HepG2 (cell line): ENCODE data around the gene S100A8. TPM values are rescaled to one million over a fixed set of nuclear protein-coding genes. Genes with fewer than 3 reads are reported as not detected.

Experiments used
- ATF1 ChIP-seq: IDR thresholded peaks from 2 replicates; pipeline ENCODE4 v1.6.1; 2016; ENCODE audit warnings: mild to moderate bottlenecking, control low read depth
- ISL2 ChIP-seq: sonication (generic); formaldehyde crosslinking; IDR thresholded peaks from 2 replicates; pipeline ENCODE4 v1.5.0; 2020; ENCODE audit warnings: missing genetic modification reagents
- ZNF296 ChIP-seq: sonication (generic); formaldehyde crosslinking; conservative IDR thresholded peaks from 2 replicates; pipeline ENCODE4 v1.5.0; 2020; ENCODE audit warnings: mild to moderate bottlenecking, missing genetic modification reagents
- ZNF564 ChIP-seq: sonication (generic); formaldehyde crosslinking; IDR thresholded peaks from 2 replicates; pipeline ENCODE4 v1.8.1; 2023; ENCODE audit warnings: mild to moderate bottlenecking, missing genetic modification reagents
- ZNF629 ChIP-seq: sonication (generic); formaldehyde crosslinking; conservative IDR thresholded peaks from 2 replicates; pipeline ENCODE4 v1.5.0; 2020; ENCODE audit warnings: missing genetic modification reagents
- polyA plus RNA-seq, 8 experiments: library from polyadenylated mRNA; depleted of rRNA in 3 of 8; stranded (reverse) in 7 of 8; unstranded in 1 of 8; fragments of >200 nt; fragmentation: Illumina TruSeq in 4 of 8; extraction: Trizol in 4 of 8; gene quantifications; 2 replicates each; pipeline versions ENCODE4 v1.2.1 to v1.2.3, GENCODE V29; 2011 to 2016; ENCODE audit warnings: low read depth in 4 of 8, missing spikeins in 1 of 8, mixed read lengths in 1 of 8; ENCODE audit not compliant: insufficient read depth in 1 of 8
- total RNA-seq, 5 experiments: library from RNA; depleted of rRNA; stranded (reverse); fragments of >200 nt; fragmentation: Illumina TruSeq; extraction: Trizol; gene quantifications; 2 replicates each; pipeline ENCODE4 v1.2.3, GENCODE V29; 2016; ENCODE audit warnings: low read depth in 1 of 5
- TF ChIP-seq, protein P1 (sequence below): sonication (generic); formaldehyde crosslinking; IDR thresholded peaks from 2 replicates; pipeline ENCODE4 v1.4.0; 2020; ENCODE audit warnings: missing genetic modification reagents
- TF ChIP-seq, protein P2 (sequence below): sonication (generic); formaldehyde crosslinking; IDR thresholded peaks from 2 replicates; pipeline ENCODE4 v1.8.0; 2022; ENCODE audit warnings: mild to moderate bottlenecking, missing genetic modification reagents, moderate library complexity

Gene S100A8
- total and polyA plus RNA-seq, 2 of the 13 experiments (the other 11 are each of a cell fraction or from before 2014, with no cell fraction given) = not detected

DNA sequence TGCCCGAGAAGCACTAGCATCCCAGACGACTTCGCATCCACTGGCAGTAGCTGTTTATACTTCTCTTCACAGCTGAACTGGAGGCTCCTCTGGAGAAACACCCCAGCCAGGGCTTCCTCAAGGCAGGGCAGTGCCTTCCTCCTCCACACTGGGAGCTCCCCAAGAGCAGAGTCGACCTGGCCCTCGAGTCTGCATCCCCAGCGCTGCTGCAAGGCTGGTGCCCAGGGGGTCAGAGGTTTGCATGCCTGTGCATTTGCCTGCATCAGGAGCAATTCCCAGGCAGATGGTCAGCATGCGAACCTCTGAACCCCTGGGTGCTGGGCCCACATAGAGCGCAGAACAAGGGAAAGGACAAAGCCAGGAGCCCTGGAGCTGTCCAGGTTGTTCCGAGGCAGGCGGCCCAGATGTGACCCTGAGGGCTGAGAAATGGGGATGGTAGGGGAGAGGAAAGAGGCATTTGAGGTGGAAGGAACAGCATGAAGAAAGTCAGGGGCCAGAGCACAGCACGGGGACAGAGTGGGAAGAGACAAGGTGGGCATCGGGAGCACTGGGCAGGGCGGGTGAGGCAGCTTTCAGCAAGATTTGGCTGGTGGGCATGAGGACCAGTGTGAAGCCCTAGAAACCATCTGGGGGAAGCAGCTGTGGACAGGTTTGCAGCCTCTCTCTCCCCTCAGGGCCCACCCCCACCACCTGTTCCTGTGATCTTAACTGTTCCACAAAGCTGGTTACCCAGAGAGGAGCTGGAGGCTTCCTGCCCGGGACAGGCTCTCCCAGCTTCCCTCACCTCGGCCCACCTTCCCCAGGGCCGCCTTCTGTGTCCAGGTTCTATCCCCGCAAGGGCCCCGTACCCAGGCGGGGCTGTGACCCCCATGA, 6.4 kb upstream of the S100A8 start (continued):
- TF ChIP-seq, protein P1, sequence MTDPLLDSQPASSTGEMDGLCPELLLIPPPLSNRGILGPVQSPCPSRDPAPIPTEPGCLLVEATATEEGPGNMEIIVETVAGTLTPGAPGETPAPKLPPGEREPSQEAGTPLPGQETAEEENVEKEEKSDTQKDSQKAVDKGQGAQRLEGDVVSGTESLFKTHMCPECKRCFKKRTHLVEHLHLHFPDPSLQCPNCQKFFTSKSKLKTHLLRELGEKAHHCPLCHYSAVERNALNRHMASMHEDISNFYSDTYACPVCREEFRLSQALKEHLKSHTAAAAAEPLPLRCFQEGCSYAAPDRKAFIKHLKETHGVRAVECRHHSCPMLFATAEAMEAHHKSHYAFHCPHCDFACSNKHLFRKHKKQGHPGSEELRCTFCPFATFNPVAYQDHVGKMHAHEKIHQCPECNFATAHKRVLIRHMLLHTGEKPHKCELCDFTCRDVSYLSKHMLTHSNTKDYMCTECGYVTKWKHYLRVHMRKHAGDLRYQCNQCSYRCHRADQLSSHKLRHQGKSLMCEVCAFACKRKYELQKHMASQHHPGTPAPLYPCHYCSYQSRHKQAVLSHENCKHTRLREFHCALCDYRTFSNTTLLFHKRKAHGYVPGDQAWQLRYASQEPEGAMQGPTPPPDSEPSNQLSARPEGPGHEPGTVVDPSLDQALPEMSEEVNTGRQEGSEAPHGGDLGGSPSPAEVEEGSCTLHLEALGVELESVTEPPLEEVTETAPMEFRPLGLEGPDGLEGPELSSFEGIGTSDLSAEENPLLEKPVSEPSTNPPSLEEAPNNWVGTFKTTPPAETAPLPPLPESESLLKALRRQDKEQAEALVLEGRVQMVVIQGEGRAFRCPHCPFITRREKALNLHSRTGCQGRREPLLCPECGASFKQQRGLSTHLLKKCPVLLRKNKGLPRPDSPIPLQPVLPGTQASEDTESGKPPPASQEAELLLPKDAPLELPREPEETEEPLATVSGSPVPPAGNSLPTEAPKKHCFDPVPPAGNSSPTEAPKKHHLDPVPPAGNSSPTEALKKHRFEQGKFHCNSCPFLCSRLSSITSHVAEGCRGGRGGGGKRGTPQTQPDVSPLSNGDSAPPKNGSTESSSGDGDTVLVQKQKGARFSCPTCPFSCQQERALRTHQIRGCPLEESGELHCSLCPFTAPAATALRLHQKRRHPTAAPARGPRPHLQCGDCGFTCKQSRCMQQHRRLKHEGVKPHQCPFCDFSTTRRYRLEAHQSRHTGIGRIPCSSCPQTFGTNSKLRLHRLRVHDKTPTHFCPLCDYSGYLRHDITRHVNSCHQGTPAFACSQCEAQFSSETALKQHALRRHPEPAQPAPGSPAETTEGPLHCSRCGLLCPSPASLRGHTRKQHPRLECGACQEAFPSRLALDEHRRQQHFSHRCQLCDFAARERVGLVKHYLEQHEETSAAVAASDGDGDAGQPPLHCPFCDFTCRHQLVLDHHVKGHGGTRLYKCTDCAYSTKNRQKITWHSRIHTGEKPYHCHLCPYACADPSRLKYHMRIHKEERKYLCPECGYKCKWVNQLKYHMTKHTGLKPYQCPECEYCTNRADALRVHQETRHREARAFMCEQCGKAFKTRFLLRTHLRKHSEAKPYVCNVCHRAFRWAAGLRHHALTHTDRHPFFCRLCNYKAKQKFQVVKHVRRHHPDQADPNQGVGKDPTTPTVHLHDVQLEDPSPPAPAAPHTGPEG (CRISPR knock-in tag) = no peak
- TF ChIP-seq ISL2 (CRISPR knock-in tag) (no peak), ATF1 (CRISPR knock-in tag) (no peak), ZNF629 (CRISPR knock-in tag) (no peak), ZNF564 (CRISPR knock-in tag) (no peak), ZNF296 (CRISPR knock-in tag) (no peak)
- TF ChIP-seq, protein P2, sequence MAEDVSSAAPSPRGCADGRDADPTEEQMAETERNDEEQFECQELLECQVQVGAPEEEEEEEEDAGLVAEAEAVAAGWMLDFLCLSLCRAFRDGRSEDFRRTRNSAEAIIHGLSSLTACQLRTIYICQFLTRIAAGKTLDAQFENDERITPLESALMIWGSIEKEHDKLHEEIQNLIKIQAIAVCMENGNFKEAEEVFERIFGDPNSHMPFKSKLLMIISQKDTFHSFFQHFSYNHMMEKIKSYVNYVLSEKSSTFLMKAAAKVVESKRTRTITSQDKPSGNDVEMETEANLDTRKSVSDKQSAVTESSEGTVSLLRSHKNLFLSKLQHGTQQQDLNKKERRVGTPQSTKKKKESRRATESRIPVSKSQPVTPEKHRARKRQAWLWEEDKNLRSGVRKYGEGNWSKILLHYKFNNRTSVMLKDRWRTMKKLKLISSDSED (CRISPR knock-in tag) = no peak
- TF ChIP-seq, all 625 proteins: peak for 0
